ENCODE results near the gene ECHS1. TPM values are rescaled to one million over a fixed set of nuclear protein-coding genes. Genes with fewer than 3 reads are reported as not detected.
A peak's percentile ranks its signal among the peaks of the same experiment; 100 is the strongest.

The ECHS1 gene
- total and polyA plus RNA-seq, 9 of the 15 experiments (the other 6 are each of a cell fraction or from before 2014, with no cell fraction given), result 16.6 to 100 (median 68.1) TPM

DNA sequence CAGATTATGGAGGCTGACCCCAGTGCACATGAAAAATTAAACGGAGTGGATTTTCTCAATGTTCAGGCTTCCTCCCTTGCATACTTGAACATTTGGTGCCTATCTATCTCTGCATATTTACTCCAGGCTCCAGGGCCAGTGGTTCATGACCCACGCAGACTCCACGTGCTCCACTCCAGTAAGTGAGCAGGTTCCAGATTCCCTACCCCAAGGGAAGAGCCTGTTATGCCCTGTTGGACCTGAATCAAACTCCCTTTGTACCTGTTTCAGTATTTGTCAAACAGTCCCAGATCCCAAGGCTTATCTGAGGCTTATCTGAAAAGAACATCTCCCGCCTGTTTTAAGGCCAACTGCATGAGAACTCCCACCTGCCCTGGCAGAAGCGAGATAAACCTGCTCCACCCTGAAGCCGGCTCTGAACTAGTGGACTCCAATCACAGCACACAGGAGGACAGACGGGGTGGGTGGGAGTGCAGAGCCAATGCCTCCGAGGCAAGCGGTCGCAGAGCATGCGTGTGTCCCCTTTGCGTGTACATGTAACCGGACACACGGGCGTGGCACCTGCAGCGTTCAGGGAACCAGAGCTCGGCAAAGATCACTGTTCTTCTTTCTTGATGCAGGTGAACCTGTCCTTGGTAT lies 13.1 kb downstream of the ECHS1 start (continued):
- TF ChIP-seq, protein P1, sequence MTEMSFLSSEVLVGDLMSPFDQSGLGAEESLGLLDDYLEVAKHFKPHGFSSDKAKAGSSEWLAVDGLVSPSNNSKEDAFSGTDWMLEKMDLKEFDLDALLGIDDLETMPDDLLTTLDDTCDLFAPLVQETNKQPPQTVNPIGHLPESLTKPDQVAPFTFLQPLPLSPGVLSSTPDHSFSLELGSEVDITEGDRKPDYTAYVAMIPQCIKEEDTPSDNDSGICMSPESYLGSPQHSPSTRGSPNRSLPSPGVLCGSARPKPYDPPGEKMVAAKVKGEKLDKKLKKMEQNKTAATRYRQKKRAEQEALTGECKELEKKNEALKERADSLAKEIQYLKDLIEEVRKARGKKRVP (CRISPR knock-in tag; IDR thresholded peaks at IDR 0.05), result no peak
- no peak for TF ChIP-seq RBM34 (IDR thresholded peaks at IDR 0.05; ENCODE audit: borderline replicate concordance, insufficient read depth, low read length)
- no peak for TF ChIP-seq ZNF384 (IDR thresholded peaks at IDR 0.05; ENCODE audit: low read depth, low read length)
- peak; percentile 77 for TF ChIP-seq DPF2 (IDR thresholded peaks at IDR 0.05)
- TF ChIP-seq, protein P2, sequence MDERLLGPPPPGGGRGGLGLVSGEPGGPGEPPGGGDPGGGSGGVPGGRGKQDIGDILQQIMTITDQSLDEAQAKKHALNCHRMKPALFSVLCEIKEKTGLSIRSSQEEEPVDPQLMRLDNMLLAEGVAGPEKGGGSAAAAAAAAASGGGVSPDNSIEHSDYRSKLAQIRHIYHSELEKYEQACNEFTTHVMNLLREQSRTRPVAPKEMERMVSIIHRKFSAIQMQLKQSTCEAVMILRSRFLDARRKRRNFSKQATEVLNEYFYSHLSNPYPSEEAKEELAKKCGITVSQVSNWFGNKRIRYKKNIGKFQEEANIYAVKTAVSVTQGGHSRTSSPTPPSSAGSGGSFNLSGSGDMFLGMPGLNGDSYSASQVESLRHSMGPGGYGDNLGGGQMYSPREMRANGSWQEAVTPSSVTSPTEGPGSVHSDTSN (CRISPR knock-in tag; IDR thresholded peaks at IDR 0.05; ENCODE audit: low read depth), result no peak
- TF ChIP-seq, protein P2 (tag; conservative IDR thresholded peaks at IDR 0.05; ENCODE audit: low read depth), result no peak
- TF ChIP-seq LEF1 (IDR thresholded peaks at IDR 0.05), result 0 out of 2 replicates have a peak, but pooled peaks have one; percentile 37
- peak in 1 of 2 experiments; percentile 88; a peak in 3 of 4 replicates for TF ChIP-seq RCOR1 (IDR thresholded peaks at IDR 0.05; ENCODE audit: borderline replicate concordance in 1 of 2, low read depth in 2 of 2, low read length in 2 of 2)
- TF ChIP-seq ILF3 (IDR thresholded peaks at IDR 0.05; ENCODE audit: borderline replicate concordance), result no peak
- TF ChIP-seq, protein P3, sequence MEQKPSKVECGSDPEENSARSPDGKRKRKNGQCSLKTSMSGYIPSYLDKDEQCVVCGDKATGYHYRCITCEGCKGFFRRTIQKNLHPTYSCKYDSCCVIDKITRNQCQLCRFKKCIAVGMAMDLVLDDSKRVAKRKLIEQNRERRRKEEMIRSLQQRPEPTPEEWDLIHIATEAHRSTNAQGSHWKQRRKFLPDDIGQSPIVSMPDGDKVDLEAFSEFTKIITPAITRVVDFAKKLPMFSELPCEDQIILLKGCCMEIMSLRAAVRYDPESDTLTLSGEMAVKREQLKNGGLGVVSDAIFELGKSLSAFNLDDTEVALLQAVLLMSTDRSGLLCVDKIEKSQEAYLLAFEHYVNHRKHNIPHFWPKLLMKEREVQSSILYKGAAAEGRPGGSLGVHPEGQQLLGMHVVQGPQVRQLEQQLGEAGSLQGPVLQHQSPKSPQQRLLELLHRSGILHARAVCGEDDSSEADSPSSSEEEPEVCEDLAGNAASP (IDR thresholded peaks at IDR 0.05), result no peak
- TF ChIP-seq DACH1 (IDR thresholded peaks at IDR 0.05; ENCODE audit: partially characterized antibody), result no peak
- no peak for TF ChIP-seq MXI1 (IDR thresholded peaks at IDR 0.05; ENCODE audit: low read depth, low read length)
- TF ChIP-seq POLR2AphosphoS2 (IDR thresholded peaks at IDR 0.05; ENCODE audit: low read length), result no peak
- no peak for TF ChIP-seq TRIM28 (IDR thresholded peaks at IDR 0.05)
- TF ChIP-seq ZNF224 (CRISPR knock-in tag; IDR thresholded peaks at IDR 0.05), result no peak
- no peak for TF ChIP-seq CCNT2 (IDR thresholded peaks at IDR 0.05; ENCODE audit: borderline replicate concordance, extremely low read depth, insufficient read length, low read depth, low read length)
